Measurements from ENCODE around the gene NDUFA1. TPM values are rescaled to one million over a fixed set of nuclear protein-coding genes. Genes with fewer than 3 reads are reported as not detected.

Gene NDUFA1
- total and polyA plus RNA-seq, 2 of the 13 experiments (the other 11 are each of a cell fraction or from before 2014, with no cell fraction given), result 150 to 167 TPM

DNA sequence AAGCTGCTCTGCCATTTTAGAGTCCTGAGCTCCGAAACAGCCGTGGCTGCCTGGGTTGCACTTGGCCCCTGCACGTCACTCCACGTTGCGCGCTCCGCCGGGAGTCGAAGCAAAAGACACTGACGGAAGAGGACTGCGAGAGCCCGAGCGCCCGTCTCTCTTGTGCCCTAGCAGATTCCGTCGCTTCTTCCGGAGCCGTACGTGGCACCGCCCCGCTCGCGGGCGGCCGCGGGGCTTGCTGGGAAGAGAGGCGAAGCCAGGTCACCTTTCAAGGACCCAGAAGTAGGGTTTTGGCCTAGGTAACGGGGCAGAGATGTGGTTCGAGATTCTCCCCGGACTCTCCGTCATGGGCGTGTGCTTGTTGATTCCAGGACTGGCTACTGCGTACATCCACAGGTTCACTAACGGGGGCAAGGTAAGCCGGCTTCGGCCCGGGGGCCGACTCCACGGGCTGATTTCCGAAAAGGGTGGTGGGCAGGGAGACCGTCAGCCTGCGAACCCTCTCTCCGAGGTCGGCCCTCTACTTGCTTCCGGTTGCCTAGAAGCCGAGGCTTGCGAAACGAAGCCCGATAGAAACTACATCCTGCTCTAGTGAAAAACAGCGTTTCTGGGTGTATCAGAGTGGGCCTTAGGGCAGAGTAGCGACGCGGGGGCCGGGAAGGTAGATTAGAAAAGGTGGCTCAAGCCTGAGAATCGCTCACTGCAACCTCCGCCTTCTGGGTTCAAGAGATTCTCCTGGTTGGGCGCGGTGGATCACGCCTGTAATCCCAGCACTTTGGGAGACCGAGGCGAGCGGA is at the start of gene NDUFA1, which contains the start of gene RNF113A (continued):
- peak; percentile 67 for TF ChIP-seq CREM (IDR thresholded peaks at IDR 0.05)
- TF ChIP-seq CREM (CRISPR knock-in tag; IDR thresholded peaks at IDR 0.05), result no peak
- TF ChIP-seq ZNF513 (CRISPR knock-in tag; conservative IDR thresholded peaks at IDR 0.05), result no peak
- TF ChIP-seq, protein P1, sequence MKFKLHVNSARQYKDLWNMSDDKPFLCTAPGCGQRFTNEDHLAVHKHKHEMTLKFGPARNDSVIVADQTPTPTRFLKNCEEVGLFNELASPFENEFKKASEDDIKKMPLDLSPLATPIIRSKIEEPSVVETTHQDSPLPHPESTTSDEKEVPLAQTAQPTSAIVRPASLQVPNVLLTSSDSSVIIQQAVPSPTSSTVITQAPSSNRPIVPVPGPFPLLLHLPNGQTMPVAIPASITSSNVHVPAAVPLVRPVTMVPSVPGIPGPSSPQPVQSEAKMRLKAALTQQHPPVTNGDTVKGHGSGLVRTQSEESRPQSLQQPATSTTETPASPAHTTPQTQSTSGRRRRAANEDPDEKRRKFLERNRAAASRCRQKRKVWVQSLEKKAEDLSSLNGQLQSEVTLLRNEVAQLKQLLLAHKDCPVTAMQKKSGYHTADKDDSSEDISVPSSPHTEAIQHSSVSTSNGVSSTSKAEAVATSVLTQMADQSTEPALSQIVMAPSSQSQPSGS (CRISPR knock-in tag; IDR thresholded peaks at IDR 0.05), result no peak
- TF ChIP-seq CEBPG (CRISPR knock-in tag; IDR thresholded peaks at IDR 0.05), result peak; percentile 38
- TF ChIP-seq, protein P2, sequence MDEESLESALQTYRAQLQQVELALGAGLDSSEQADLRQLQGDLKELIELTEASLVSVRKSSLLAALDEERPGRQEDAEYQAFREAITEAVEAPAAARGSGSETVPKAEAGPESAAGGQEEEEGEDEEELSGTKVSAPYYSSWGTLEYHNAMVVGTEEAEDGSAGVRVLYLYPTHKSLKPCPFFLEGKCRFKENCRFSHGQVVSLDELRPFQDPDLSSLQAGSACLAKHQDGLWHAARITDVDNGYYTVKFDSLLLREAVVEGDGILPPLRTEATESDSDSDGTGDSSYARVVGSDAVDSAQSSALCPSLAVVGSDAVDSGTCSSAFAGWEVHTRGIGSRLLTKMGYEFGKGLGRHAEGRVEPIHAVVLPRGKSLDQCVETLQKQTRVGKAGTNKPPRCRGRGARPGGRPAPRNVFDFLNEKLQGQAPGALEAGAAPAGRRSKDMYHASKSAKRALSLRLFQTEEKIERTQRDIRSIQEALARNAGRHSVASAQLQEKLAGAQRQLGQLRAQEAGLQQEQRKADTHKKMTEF (CRISPR knock-in tag; IDR thresholded peaks at IDR 0.05), result peak; percentile 57
- peak; percentile 53; the same call in 1 of the 2 replicates for TF ChIP-seq ZNF773 (CRISPR knock-in tag; IDR thresholded peaks at IDR 0.05; ENCODE audit: borderline replicate concordance)
- TF ChIP-seq, protein P3, sequence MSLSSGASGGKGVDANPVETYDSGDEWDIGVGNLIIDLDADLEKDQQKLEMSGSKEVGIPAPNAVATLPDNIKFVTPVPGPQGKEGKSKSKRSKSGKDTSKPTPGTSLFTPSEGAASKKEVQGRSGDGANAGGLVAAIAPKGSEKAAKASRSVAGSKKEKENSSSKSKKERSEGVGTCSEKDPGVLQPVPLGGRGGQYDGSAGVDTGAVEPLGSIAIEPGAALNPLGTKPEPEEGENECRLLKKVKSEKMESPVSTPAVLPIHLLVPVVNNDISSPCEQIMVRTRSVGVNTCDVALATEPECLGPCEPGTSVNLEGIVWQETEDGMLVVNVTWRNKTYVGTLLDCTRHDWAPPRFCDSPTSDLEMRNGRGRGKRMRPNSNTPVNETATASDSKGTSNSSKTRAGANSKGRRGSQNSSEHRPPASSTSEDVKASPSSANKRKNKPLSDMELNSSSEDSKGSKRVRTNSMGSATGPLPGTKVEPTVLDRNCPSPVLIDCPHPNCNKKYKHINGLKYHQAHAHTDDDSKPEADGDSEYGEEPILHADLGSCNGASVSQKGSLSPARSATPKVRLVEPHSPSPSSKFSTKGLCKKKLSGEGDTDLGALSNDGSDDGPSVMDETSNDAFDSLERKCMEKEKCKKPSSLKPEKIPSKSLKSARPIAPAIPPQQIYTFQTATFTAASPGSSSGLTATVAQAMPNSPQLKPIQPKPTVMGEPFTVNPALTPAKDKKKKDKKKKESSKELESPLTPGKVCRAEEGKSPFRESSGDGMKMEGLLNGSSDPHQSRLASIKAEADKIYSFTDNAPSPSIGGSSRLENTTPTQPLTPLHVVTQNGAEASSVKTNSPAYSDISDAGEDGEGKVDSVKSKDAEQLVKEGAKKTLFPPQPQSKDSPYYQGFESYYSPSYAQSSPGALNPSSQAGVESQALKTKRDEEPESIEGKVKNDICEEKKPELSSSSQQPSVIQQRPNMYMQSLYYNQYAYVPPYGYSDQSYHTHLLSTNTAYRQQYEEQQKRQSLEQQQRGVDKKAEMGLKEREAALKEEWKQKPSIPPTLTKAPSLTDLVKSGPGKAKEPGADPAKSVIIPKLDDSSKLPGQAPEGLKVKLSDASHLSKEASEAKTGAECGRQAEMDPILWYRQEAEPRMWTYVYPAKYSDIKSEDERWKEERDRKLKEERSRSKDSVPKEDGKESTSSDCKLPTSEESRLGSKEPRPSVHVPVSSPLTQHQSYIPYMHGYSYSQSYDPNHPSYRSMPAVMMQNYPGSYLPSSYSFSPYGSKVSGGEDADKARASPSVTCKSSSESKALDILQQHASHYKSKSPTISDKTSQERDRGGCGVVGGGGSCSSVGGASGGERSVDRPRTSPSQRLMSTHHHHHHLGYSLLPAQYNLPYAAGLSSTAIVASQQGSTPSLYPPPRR (CRISPR knock-in tag; IDR thresholded peaks at IDR 0.05; ENCODE audit: borderline replicate concordance), result no peak; the same call in 1 of the 2 replicates
- TF ChIP-seq, protein P4, sequence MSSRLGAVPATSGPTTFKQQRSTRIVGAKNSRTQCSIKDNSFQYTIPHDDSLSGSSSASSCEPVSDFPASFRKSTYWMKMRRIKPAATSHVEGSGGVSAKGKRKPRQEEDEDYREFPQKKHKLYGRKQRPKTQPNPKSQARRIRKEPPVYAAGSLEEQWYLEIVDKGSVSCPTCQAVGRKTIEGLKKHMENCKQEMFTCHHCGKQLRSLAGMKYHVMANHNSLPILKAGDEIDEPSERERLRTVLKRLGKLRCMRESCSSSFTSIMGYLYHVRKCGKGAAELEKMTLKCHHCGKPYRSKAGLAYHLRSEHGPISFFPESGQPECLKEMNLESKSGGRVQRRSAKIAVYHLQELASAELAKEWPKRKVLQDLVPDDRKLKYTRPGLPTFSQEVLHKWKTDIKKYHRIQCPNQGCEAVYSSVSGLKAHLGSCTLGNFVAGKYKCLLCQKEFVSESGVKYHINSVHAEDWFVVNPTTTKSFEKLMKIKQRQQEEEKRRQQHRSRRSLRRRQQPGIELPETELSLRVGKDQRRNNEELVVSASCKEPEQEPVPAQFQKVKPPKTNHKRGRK (CRISPR knock-in tag; IDR thresholded peaks at IDR 0.05), result no peak
- TF ChIP-seq ZNF780A (CRISPR knock-in tag; IDR thresholded peaks at IDR 0.05), result no peak
- TF ChIP-seq ASH2L (IDR thresholded peaks at IDR 0.05; ENCODE audit: insufficient read length, low read depth, low read length), result no peak

Measured in HepG2 (cell line).